ENCODE results near the gene MED15. TPM values are rescaled to one million over a fixed set of nuclear protein-coding genes. Genes with fewer than 3 reads are reported as not detected.

MED15 gene
- total RNA-seq, 4 donors from 2014 or later: 35.1 to 88.9 (median 49.9) TPM

DNA sequence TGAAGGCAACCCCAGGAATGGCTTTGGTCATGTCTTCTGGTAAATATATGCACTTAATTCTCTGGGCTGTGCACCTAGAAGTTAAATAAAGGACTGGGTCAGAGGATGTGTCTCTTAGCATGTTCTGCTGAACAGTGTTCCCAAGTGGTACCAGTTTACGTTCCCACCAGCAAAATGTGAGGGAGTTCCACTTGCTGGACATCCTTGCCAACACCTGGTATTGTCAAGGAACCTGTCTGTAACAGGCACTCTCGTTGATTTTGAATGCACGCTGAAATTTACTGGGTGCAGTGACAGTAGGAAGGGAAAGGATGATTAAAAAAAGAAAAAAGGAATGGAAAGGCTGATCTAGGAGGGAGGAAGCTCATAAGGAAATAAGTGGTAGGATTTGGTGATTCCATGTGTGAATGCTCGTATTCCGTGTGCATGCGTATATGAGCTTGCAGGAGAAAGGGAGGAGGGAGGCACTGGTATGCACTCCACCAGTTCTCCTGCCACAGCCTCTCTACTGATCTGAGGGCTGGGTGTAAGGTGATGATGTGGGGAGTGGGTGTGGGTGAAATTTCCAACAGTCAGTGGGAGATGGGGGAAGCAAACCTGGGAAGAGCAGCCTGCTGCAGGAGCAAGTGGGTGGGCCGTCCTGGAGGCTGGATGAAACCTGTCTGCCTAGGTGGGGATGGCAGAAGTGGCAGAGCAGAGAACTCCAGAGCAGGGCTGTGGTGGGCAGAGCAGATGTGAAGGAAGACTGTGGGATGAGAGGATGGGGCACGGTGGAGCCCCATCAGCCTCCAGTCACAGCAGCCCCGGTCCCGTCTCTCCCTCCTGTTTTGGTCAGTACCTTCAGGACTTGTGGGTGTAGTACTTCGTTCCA lies 15.0 kb downstream of the MED15 start:
- TF ChIP-seq, protein P1, sequence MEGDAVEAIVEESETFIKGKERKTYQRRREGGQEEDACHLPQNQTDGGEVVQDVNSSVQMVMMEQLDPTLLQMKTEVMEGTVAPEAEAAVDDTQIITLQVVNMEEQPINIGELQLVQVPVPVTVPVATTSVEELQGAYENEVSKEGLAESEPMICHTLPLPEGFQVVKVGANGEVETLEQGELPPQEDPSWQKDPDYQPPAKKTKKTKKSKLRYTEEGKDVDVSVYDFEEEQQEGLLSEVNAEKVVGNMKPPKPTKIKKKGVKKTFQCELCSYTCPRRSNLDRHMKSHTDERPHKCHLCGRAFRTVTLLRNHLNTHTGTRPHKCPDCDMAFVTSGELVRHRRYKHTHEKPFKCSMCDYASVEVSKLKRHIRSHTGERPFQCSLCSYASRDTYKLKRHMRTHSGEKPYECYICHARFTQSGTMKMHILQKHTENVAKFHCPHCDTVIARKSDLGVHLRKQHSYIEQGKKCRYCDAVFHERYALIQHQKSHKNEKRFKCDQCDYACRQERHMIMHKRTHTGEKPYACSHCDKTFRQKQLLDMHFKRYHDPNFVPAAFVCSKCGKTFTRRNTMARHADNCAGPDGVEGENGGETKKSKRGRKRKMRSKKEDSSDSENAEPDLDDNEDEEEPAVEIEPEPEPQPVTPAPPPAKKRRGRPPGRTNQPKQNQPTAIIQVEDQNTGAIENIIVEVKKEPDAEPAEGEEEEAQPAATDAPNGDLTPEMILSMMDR (IDR thresholded peaks at IDR 0.05; ENCODE audit: low read depth): no peak

DNA sequence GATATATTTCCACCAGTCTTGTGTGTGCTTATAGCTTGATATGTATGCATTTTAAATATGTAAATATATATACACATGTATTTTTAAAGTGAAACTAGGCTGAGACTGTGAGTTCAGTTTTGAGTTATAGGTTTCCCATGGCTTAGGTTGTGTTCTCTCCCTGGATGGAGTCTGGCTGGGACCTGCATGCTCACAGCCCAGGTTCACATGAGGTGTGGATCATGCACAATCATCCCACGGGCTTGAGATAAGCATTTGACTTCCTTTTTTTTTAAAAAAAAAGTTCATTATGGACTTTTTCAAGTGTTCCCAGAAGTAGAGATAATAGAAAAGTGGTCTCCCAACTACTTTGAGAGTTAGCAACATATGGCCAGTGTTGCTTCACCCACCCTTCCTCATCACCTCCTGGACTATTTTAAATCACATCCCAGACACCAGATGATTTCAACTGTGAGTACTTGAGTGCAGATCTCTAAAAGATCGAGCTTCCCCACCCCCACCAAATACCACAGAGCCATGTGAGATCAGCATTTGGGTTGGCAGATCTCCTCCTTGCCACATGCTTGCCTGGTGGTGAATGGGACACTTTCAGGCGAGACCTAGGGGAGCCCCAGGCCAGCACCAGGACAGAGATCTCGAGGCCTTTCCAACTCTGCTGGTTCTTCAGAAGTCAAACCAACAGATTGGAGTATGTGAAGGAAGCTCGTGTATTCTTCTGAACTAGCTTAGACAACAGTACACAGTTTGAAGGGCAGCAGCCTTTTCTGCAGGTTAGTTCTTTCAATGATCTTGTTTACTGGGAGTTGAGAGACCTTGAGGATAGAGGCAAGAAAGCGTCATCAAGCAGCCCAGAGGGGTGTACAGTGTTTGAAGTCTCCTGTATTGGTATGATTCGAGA lies 15.9 kb downstream of the MED15 start:
- TF ChIP-seq, protein P1 (IDR thresholded peaks at IDR 0.05; ENCODE audit: low read depth): no peak

- TF ChIP-seq, protein P1 (IDR thresholded peaks at IDR 0.05; ENCODE audit: low read depth): no peak
These were observed 16.6 kb downstream of the MED15 start for GRCh38 chr22:20524004-20524481.

- TF ChIP-seq, protein P1 (IDR thresholded peaks at IDR 0.05; ENCODE audit: low read depth): no peak
These were observed 17.6 kb downstream of the MED15 start for GRCh38 chr22:20525048-20525447.

DNA sequence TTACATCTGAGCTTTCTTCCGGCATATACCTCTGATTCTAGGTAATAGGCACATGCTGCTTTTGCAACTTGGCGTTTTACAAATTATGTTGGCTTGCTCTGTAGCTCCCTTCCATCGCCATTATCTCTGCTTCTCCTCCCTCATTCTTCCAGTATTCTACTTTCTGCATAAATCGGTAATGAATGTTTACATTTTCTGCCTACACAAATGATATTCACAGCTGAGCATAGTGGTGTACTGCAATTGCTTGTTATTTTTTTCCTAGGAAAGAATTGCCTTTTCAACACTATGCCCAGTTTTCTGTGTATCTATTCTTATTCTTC lies 18.9 kb downstream of the MED15 start:
- TF ChIP-seq, protein P1 (IDR thresholded peaks at IDR 0.05; ENCODE audit: low read depth): no peak

DNA sequence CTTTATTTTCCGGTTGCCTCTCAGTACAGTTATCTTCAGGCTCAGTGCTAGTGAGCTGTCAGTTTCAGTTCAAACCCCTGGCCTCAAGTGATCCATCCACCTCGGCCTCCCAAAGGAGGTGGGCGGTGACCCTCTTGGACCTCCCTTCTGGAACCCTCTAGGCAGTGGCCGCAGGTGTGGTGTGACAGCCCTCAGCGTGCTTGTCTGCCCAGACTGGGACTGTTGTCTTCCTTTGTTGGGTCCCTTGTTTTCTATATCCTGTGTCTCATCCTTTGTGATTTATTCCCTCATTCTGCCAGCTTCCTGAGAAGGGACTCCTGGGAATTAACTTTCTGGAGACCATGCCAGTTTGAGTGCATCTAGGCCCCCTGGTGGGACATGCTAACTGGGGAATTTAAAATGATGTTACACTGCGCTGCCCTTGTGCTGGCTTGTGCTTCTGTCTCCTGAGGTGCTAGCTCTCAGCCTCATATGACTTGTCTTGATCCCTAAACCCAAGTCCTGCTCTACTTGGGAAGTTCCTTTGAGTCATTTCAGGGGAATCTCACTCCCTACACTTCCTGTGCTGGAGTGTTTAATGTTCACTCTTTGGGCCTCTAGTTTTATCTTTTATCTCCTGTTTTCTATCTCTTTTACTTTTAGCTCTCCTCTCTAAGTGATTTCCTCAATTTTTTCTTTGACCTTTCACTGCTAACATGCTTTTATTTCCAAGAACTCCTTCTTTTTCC lies 19.4 kb downstream of the MED15 start:
- TF ChIP-seq, protein P1 (IDR thresholded peaks at IDR 0.05; ENCODE audit: low read depth): no peak
